HCT116 (cell line): ENCODE measurements around the gene IL17REL. TPM values are rescaled to one million over a fixed set of nuclear protein-coding genes. Genes with fewer than 3 reads are reported as not detected.

Source experiments
- ATAC-seq: fragments of 200-7000 bp; cut with Tn5 transposase; 2 replicates; pipeline ENCODE4 v1.9.1; 2020; ENCODE audit warnings: mild to moderate bottlenecking, moderate library complexity
- BruUV-seq: library from RNA; stranded (reverse); fragments of 400-500 nt; replicated peaks from 2 replicates; lab custom pipeline; 2021; lab: Mats Ljungman, UMichigan
- CTCF ChIA-PET: fragments of 300-600 bp; sonication (Branson Sonifier 250); formaldehyde crosslinking; loops from one replicate; lab custom pipeline; 2021; ENCODE audit warnings: antibody characterized with exemption; lab: Charles Lee
- POLR2A ChIA-PET: fragments of 300-600, 350-600 bp; sonication (Branson Sonifier 250); formaldehyde crosslinking; loops from one replicate; lab custom pipeline; 2021; ENCODE audit warnings: antibody characterized with exemption; lab: Charles Lee
- RAD21 ChIA-PET, 2 experiments: fragments of 300-600 bp; sonication (Branson Sonifier 250); formaldehyde crosslinking; loops; one replicate each; lab custom pipeline; 2023; ENCODE audit warnings: low total read pairs in 2 of 2; ENCODE audit not compliant: uncharacterized antibody in 2 of 2, unreplicated experiment in 2 of 2, low non-redundant PET in 1 of 2; lab: Charles Lee
- DNase-seq: peaks from one replicate; pipeline ENCODE4 v3.0.0-alpha.2; 2010; ENCODE audit warnings: low read depth, low spot score
- H2AFZ ChIP-seq: fragments of 200-600 bp; shearing (Covaris generic), sonication (generic); 2 replicates; pipeline ENCODE4 v1.6.1; 2017; ENCODE audit warnings: low read depth, mixed run types, mixed read lengths, antibody characterized with exemption, low read length; ENCODE audit not compliant: poor library complexity, severe bottlenecking
- H3K27ac ChIP-seq: 2 replicates; pipeline ENCODE4 v1.5.1; 2012; ENCODE audit warnings: low read depth, low read length
- H3K27me3 ChIP-seq: fragments of 200-600 bp; sonication (generic); 2 replicates; pipeline ENCODE4 v1.6.1; 2016; ENCODE audit warnings: mixed run types, low read length, mixed read lengths; ENCODE audit not compliant: insufficient read depth
- H3K36me3 ChIP-seq, 2 experiments: fragments of 200-500 bp in 1 of 2; fragments of 200-600 bp in 1 of 2; sonication (Bioruptor generic) in 1 of 2; sonication (generic) in 1 of 2; 2 replicates each; pipeline versions ENCODE4 v1.5.1 to v1.6.1; 2014 to 2016; ENCODE audit warnings: low read length in 2 of 2, inconsistent platforms in 1 of 2, mixed read lengths in 1 of 2, mixed run types in 1 of 2; ENCODE audit not compliant: insufficient read depth in 2 of 2, control insufficient read depth in 1 of 2
- H3K4me1 ChIP-seq, 2 experiments: fragments of 200-600 bp in 1 of 2; sonication (generic) in 1 of 2; 2 replicates each; pipeline versions ENCODE4 v1.5.1 to v1.6.1; 2012 to 2017; ENCODE audit warnings: low read length in 2 of 2, inconsistent platforms in 1 of 2, mild to moderate bottlenecking in 1 of 2, mixed read lengths in 1 of 2, mixed run types in 1 of 2, moderate library complexity in 1 of 2; ENCODE audit not compliant: insufficient read depth in 2 of 2, control insufficient read depth in 1 of 2
- H3K4me2 ChIP-seq: fragments of 200-600 bp; sonication (generic); 2 replicates; pipeline ENCODE4 v1.6.1; 2017; ENCODE audit warnings: mixed run types, low read length, mixed read lengths
- H3K4me3 ChIP-seq, 2 experiments: fragments of 200-600 bp in 1 of 2; sonication (generic) in 1 of 2; replicated peaks in 1 of 2; 2 replicates each; pipeline ENCODE4 v1.5.1; 2011 to 2016; ENCODE audit warnings: low read length in 2 of 2, control low read depth in 1 of 2, low read depth in 1 of 2, mild to moderate bottlenecking in 1 of 2, mixed read lengths in 1 of 2, mixed run types in 1 of 2
- H3K79me2 ChIP-seq: fragments of 200-600 bp; sonication (generic); 2 replicates; pipeline ENCODE4 v1.6.1; 2017; ENCODE audit warnings: mild to moderate bottlenecking, mixed run types, low read length, moderate library complexity, mixed read lengths; ENCODE audit not compliant: insufficient read depth
- H3K9ac ChIP-seq: fragments of 200-600 bp; sonication (generic); 2 replicates; pipeline ENCODE4 v1.6.1; 2016; ENCODE audit warnings: low read length, mixed read lengths
- H3K9me2 ChIP-seq: fragments of 200-600 bp; sonication (generic), shearing (Covaris generic); 2 replicates; pipeline ENCODE4 v1.6.1; 2017; ENCODE audit warnings: mixed run types, mild to moderate bottlenecking, moderate library complexity; ENCODE audit not compliant: insufficient read depth
- H3K9me3 ChIP-seq, 2 experiments: fragments of 200-500 bp in 1 of 2; fragments of 200-600 bp in 1 of 2; sonication (Bioruptor generic) in 1 of 2; sonication (generic) in 1 of 2; 2 replicates each; pipeline ENCODE4 v1.6.1; 2014 to 2017; ENCODE audit warnings: low read length in 2 of 2, mixed read lengths in 2 of 2, inconsistent platforms in 1 of 2, low read depth in 1 of 2, mild to moderate bottlenecking in 1 of 2, mixed run types in 1 of 2, moderate library complexity in 1 of 2; ENCODE audit not compliant: control insufficient read depth in 1 of 2, insufficient read depth in 1 of 2
- H4K20me1 ChIP-seq: fragments of 200-600 bp; sonication (generic), shearing (Covaris generic); 2 replicates; pipeline ENCODE4 v1.6.1; 2017; ENCODE audit warnings: mixed run types, mild to moderate bottlenecking, moderate library complexity; ENCODE audit not compliant: insufficient read depth
- ATF3 ChIP-seq: IDR thresholded peaks from 2 replicates; pipeline ENCODE4 v1.6.1; 2012
- CBX3 ChIP-seq: IDR thresholded peaks from 2 replicates; pipeline ENCODE4 v1.6.1; 2012; ENCODE audit warnings: low read depth
- CEBPB ChIP-seq: IDR thresholded peaks from 2 replicates; pipeline ENCODE4 v1.6.1; 2012; ENCODE audit warnings: low read depth
- CTCF ChIP-seq, 3 experiments: fragments of 200-600 bp in 1 of 3; sonication (generic) in 1 of 3; IDR thresholded peaks in 2 of 3; conservative IDR thresholded peaks in 1 of 3; 2 replicates each; pipeline ENCODE4 v1.5.1; 2012 to 2017; ENCODE audit warnings: low read depth in 2 of 3, low read length in 2 of 3, antibody characterized with exemption in 1 of 3, borderline replicate concordance in 1 of 3, control low read depth in 1 of 3, mild to moderate bottlenecking in 1 of 3, mixed read lengths in 1 of 3, mixed run types in 1 of 3, moderate library complexity in 1 of 3; ENCODE audit not compliant: insufficient read depth in 1 of 3
- EGR1 ChIP-seq: IDR thresholded peaks from 2 replicates; pipeline ENCODE4 v1.6.1; 2012; ENCODE audit warnings: low read depth
- ELF1 ChIP-seq: IDR thresholded peaks from 2 replicates; pipeline ENCODE4 v1.6.1; 2012; ENCODE audit warnings: low read depth, borderline replicate concordance
- EZH2 ChIP-seq: fragments of 200-600 bp; sonication (generic); IDR thresholded peaks from 2 replicates; pipeline ENCODE4 v1.6.1; 2017; ENCODE audit warnings: antibody characterized with exemption, mixed run types
- EZH2phosphoT487 ChIP-seq: fragments of 200-600 bp; IDR thresholded peaks from 2 replicates; pipeline ENCODE4 v1.6.1; 2018; ENCODE audit warnings: antibody characterized with exemption, borderline replicate concordance
- FOSL1 ChIP-seq: IDR thresholded peaks from 2 replicates; pipeline ENCODE4 v1.6.1; 2012; ENCODE audit warnings: low read depth
- JUND ChIP-seq: IDR thresholded peaks from 2 replicates; pipeline ENCODE4 v1.6.1; 2012
- REST ChIP-seq: IDR thresholded peaks from 2 replicates; pipeline ENCODE4 v1.6.1; 2012; ENCODE audit warnings: low read depth
- SIN3A ChIP-seq: IDR thresholded peaks from 2 replicates; pipeline ENCODE4 v1.6.1; 2012; ENCODE audit warnings: low read depth
- SRF ChIP-seq: IDR thresholded peaks from 2 replicates; pipeline ENCODE4 v1.6.1; 2012; ENCODE audit warnings: low read depth
- TCF7L2 ChIP-seq: IDR thresholded peaks from 2 replicates; pipeline ENCODE4 v1.7.0; 2011; ENCODE audit warnings: borderline replicate concordance, inconsistent platforms; ENCODE audit not compliant: insufficient read depth, insufficient read length; ENCODE audit errors: extremely low read depth
- YY1 ChIP-seq: IDR thresholded peaks from 2 replicates; pipeline ENCODE4 v1.6.1; 2011; ENCODE audit warnings: low read length, low read depth, moderate library complexity, mild to moderate bottlenecking; ENCODE audit not compliant: insufficient replicate concordance; ENCODE audit errors: extremely low read depth
- ZFX ChIP-seq: fragments of 450-650 bp; IDR thresholded peaks from 2 replicates; pipeline ENCODE4 v1.6.1; 2017
- ZNF274 ChIP-seq: fragments of 200-500 bp; sonication (Bioruptor generic); IDR thresholded peaks from 2 replicates; pipeline ENCODE4 v1.6.1; 2014; ENCODE audit warnings: mild to moderate bottlenecking, low read depth, low read length, inconsistent platforms
- intact Hi-C: fragments of 100-400 bp; cut with micrococcal nuclease; formaldehyde crosslinking; loops from 2 replicates; pipeline ENCODE4 v1.10.0; 2022
- total RNA-seq: library from RNA; stranded (reverse); gene quantifications from one replicate; pipeline ENCODE4 v1.2.1, GENCODE V29; 2021; ENCODE audit not compliant: unreplicated experiment
- TF ChIP-seq, protein P1 (sequence below): IDR thresholded peaks from 2 replicates; pipeline ENCODE4 v1.6.1; 2012
- TF ChIP-seq, protein P2 (sequence below): IDR thresholded peaks from 2 replicates; pipeline ENCODE4 v1.6.1; 2011; ENCODE audit warnings: mild to moderate bottlenecking, low read length, moderate library complexity; ENCODE audit not compliant: insufficient replicate concordance; ENCODE audit errors: extremely low read depth

IL17REL gene
- total RNA-seq, 1 experiment from 2014 or later = not detected

DNA sequence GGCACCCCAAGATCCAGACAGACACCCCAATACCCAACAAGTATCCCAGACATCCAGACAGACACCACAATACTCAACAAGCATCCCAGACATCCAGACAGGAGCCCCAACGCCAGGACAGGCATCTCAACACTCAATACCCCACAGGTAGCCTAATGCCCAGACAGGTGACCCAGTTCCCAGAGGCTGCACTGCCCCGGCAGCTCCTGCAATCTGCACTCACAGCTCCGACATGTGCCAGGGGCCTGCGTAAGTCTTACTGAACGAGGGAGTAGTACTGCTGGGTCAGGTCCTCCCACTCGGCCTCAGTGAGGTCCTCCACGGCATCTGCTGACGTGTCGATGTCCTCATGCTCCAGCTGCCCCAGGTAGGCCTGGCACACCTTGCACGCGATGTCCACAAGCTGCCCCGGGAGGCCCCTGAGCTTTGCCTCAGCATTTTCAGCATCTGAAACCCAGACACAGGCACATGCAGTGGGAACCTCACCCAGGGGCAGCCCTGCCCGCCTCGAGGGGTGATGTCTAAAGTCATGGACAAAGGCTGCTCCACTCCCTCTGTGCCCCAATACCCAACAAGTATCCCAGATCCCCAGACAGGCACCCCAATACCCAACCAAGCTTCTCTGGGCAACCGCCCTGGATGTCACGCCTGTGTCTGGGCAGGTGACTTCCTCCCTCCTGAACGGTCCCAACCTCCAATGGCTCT lies 28.9 kb upstream of the IL17REL start:
- Histone ChIP-seq H3K36me3 (no peaks in the 10 kb centered on the region), H3K4me3 (no peak overlapping the region), H3K4me1 (no peaks in the 10 kb centered on the region), H3K9ac (no peak overlapping the region), H2AFZ (no peak overlapping the region), H3K9me2 (no peaks in the 10 kb centered on the region), H4K20me1 (no peaks in the 10 kb centered on the region), H3K27ac (no peak overlapping the region), H3K27me3 (no peaks in the 10 kb centered on the region), H3K9me3 (peaks cover 0 to 16% of the 10 kb centered on the region in 2 experiments; a peak in 2 of 4 replicates), H3K79me2 (no peaks in the 10 kb centered on the region), H3K4me2 (no peak overlapping the region)
- intact Hi-C loops = no loop called here
- DNase-seq (no peak), ATAC-seq (no peak)
- ChIA-PET CTCF (no interaction called here), RAD21 (no interaction called here), POLR2A (no interaction called here)
- BruUV-seq = no TSS peak
- no peak for TF ChIP-seq ATF3
- TF ChIP-seq EZH2phosphoT487 = no peak
- TF ChIP-seq CTCF (IDR thresholded peaks at IDR 0.05 in 2 of 3, conservative IDR thresholded peaks at IDR 0.05 in 1 of 3; ENCODE audit: borderline replicate concordance in 1 of 3, insufficient read depth in 1 of 3, low read depth in 2 of 3, low read length in 2 of 3) = no peak
- no peak for TF ChIP-seq SRF
- TF ChIP-seq EZH2 = no peak
- TF ChIP-seq JUND = no peak
- no peak for TF ChIP-seq ZNF274
- no peak for TF ChIP-seq ELF1
- TF ChIP-seq EGR1 = no peak
- TF ChIP-seq CBX3 = no peak
- TF ChIP-seq FOSL1 = no peak
- TF ChIP-seq CEBPB = no peak
- no peak for TF ChIP-seq SIN3A
- TF ChIP-seq, protein P1, sequence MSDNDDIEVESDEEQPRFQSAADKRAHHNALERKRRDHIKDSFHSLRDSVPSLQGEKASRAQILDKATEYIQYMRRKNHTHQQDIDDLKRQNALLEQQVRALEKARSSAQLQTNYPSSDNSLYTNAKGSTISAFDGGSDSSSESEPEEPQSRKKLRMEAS = no peak
- TF ChIP-seq, protein P2, sequence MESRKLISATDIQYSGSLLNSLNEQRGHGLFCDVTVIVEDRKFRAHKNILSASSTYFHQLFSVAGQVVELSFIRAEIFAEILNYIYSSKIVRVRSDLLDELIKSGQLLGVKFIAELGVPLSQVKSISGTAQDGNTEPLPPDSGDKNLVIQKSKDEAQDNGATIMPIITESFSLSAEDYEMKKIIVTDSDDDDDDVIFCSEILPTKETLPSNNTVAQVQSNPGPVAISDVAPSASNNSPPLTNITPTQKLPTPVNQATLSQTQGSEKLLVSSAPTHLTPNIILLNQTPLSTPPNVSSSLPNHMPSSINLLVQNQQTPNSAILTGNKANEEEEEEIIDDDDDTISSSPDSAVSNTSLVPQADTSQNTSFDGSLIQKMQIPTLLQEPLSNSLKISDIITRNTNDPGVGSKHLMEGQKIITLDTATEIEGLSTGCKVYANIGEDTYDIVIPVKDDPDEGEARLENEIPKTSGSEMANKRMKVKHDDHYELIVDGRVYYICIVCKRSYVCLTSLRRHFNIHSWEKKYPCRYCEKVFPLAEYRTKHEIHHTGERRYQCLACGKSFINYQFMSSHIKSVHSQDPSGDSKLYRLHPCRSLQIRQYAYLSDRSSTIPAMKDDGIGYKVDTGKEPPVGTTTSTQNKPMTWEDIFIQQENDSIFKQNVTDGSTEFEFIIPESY = no peak
- no peak for TF ChIP-seq TCF7L2
- TF ChIP-seq ZFX = no peak
- no peak for TF ChIP-seq REST
- no peak for TF ChIP-seq YY1
